NCI-H1694 treated with DMSO at 0.1 percent for 48 hours (cell line): ENCODE data around the gene YPEL3.
"Not testable (repeated sequence)": the region's sequence is repeated elsewhere in the genome, so short reads cannot be mapped to it uniquely, and the experiment has no call there.

Source experiments
- DNase-seq: peaks from one replicate; lab custom pipeline; 2025; lab: John Stamatoyannopoulos, UW

YPEL3 gene

GRCh38 chr16:30096105-30096861 lies at the start of gene YPEL3:
Gene YPEL3, minus strand, starts transcription at chr16:30096213. Its CDS starts 731 bp downstream, at chr16:30095482.
- DNase-seq = peak; percentile 9

GRCh38 chr16:30145657-30146056 lies 49.6 kb upstream of the YPEL3 start:
- no peak for DNase-seq

- DNase-seq = no peak
These were observed 48.9 kb upstream of the YPEL3 start for GRCh38 chr16:30144917-30145316.

- DNase-seq = no peak
These were observed 48.0 kb upstream of the YPEL3 start for GRCh38 chr16:30144017-30144416.

- no peak for DNase-seq
These were observed 47.3 kb upstream of the YPEL3 start for GRCh38 chr16:30143347-30143702.

GRCh38 chr16:30142672-30143346 lies 46.8 kb upstream of the YPEL3 start:
- DNase-seq = no peak

GRCh38 chr16:30141750-30142149 lies 45.7 kb upstream of the YPEL3 start:
- DNase-seq = no peak

- no peak for DNase-seq
These were observed 43.8 kb upstream of the YPEL3 start for GRCh38 chr16:30139583-30140481.

GRCh38 chr16:30137897-30138296 lies 41.9 kb upstream of the YPEL3 start:
- DNase-seq = no peak

- no peak for DNase-seq
These were observed 41.1 kb upstream of the YPEL3 start for GRCh38 chr16:30136971-30137605.

- no peak for DNase-seq
These were observed 36.6 kb upstream of the YPEL3 start for GRCh38 chr16:30132591-30132990.

- DNase-seq = peak; percentile 72
These were observed 36.0 kb upstream of the YPEL3 start for GRCh38 chr16:30131869-30132475.

- DNase-seq = no peak
These were observed 32.0 kb upstream of the YPEL3 start for GRCh38 chr16:30127993-30128392.

GRCh38 chr16:30125690-30126089 lies 29.7 kb upstream of the YPEL3 start:
- not testable (repeated sequence) for DNase-seq

GRCh38 chr16:30124985-30125379 lies 29.0 kb upstream of the YPEL3 start:
- no peak for DNase-seq

- DNase-seq = no peak
These were observed 26.7 kb upstream of the YPEL3 start for GRCh38 chr16:30122604-30123160.

- no peak for DNase-seq
These were observed 25.9 kb upstream of the YPEL3 start for GRCh38 chr16:30121741-30122571.

GRCh38 chr16:30120340-30121105 lies 24.5 kb upstream of the YPEL3 start:
- no peak for DNase-seq

- no peak for DNase-seq
These were observed 23.4 kb upstream of the YPEL3 start for GRCh38 chr16:30119428-30119827.

GRCh38 chr16:30117768-30118167 lies 21.8 kb upstream of the YPEL3 start:
- no peak for DNase-seq
